GM19324 (cell line): ENCODE data around the gene ZNF580.

Experiments used
- ATAC-seq: cut with Tn5 transposase; IDR thresholded peaks from one replicate; pipeline ENCODE4 v1.9.1; 2021; ENCODE audit warnings: mild to moderate bottlenecking, moderate library complexity; ENCODE audit not compliant: unreplicated experiment, low FRiP score

ZNF580 gene

GRCh38 chr19:55674841-55675660 lies 34.2 kb downstream of the ZNF580 start, which contains the start of gene EPN1:
EPN1 (plus strand) TSS chr19:55675226; CDS start chr19:55678628, 3,402 bp downstream.
- peak; percentile 75 for ATAC-seq

DNA sequence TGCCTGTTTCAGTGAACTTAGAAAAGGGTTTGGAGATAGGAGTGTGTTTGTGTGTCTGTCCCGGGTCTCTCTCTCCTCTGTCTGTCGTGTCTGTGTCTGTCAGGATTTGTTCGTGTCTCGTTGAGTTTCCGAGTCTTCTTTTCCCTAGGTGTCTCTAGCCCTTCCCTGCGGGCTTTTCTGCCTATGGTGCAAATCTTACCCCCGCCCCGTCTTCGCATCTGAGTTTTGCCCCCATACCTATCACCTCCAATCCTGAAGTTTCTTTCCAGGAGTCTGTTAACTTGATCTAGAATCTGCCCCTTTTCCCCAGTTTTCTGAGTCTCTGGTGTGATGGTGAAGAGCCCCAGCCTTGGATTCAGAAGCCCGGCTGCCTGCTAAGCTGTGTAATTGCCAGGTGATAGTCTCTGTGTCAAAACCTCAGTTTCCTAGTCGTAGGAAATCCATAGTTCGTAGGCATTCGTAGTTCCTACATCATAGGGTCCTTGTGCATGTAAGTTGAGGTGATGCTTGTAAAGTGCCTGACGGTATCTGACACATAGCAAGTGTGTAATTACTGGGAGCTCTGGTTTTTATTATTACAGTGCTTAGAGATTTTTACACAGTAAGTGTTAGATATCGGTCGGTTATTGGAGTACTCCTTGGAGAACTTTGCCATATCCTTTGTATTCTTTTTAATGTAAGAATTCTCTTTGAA lies 35.0 kb downstream of the ZNF580 start:
- ATAC-seq, result no peak

GRCh38 chr19:55676383-55676782 lies 35.6 kb downstream of the ZNF580 start:
- ATAC-seq, result no peak

GRCh38 chr19:55676889-55677505 lies 36.2 kb downstream of the ZNF580 start:
- ATAC-seq, result no peak

- no peak for ATAC-seq
Measured at GRCh38 chr19:55677572-55678028, 36.8 kb downstream of the ZNF580 start.

DNA sequence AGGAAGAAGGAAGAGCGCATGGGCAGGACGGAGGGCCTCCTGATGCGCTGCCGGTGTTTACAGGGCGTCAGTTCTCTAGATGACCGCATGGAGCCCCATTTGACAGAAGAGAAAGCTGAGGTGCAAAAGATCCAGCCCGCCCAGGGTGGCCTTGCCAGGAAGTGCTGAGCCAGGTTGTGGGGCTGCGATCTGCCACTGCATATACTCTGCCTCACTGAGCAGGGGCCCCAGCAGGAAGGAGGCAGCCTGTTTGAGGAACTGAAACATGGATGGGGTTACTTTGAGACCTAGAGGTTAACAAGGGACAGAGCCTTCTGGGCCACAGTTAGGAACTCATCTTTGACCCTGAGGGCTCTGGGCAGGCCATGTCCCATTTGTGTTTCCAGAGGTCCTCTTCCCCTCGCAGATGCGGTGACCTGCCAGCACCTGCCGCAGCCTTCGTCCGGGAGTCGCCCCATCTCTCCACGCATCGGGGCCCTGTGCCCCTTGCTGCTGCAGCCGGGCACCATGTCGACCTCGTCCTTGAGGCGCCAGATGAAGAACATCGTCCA lies 37.4 kb downstream of the ZNF580 start:
- ATAC-seq, result peak; percentile 66

GRCh38 chr19:55679343-55680257 lies 38.8 kb downstream of the ZNF580 start:
- ATAC-seq, result no peak

GRCh38 chr19:55680339-55681130 lies 39.7 kb downstream of the ZNF580 start:
- no peak for ATAC-seq

GRCh38 chr19:55681131-55682092 lies 40.6 kb downstream of the ZNF580 start:
- no peak for ATAC-seq

- no peak for ATAC-seq
Measured at GRCh38 chr19:55683449-55684261, 42.9 kb downstream of the ZNF580 start.

GRCh38 chr19:55684946-55685681 lies 44.3 kb downstream of the ZNF580 start:
- no peak for ATAC-seq

DNA sequence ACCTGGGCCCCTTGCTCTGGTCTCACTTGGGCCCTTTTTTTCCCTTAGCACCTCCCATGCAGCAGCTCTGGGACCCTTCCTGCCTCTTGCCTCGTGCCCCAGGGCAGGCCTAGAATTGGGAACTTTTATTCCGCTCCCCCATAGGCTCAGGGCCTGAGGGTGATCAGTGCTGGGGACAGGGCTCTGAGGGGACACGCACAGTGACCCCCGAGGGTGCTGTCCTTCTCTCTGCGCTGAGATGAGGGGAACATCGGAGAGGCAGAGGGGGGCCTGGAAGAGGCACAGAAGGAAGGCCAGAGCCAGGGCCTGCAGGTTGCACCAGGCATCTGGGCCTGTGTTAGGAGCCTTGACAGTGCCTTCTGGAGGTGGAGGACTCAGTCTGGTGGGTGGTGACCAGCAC lies 45.0 kb downstream of the ZNF580 start:
- ATAC-seq, result no peak

DNA sequence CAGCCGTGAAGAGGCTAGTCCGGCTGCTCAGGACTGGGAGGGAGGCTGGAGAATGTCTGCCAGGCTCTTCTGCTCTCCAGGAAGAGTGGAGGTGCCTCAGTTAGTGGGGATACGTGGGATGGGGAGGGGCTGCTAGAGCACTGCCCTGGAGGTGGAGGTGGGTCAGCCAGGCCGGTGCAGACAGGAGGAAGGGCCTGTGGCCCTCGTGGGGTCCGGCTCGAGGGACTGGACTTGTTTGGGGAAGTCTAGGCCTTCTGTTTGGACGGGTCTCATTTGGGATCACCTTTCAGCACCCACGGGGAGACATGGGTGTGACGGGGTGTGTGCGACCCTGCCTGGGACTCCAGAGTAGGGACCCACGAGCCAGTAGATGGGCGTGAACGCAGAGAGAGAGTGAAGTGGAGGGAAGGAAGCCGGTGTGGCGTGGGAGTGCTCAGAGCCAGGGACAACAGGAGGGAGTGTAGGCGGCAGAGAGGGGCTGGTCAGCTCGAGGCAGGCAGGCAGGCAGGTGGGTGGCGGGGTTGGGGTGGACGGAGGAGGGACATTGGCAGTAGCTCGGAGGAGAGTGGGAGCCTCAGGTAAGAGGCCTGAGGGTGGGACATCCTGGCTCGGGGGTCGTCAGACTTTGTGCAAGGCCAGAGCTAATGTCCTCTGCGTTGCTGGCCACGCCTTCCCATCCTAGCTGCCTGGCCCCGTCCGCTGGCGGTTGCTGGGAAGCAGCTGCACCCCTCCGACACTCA lies 45.7 kb downstream of the ZNF580 start:
- ATAC-seq, result no peak

DNA sequence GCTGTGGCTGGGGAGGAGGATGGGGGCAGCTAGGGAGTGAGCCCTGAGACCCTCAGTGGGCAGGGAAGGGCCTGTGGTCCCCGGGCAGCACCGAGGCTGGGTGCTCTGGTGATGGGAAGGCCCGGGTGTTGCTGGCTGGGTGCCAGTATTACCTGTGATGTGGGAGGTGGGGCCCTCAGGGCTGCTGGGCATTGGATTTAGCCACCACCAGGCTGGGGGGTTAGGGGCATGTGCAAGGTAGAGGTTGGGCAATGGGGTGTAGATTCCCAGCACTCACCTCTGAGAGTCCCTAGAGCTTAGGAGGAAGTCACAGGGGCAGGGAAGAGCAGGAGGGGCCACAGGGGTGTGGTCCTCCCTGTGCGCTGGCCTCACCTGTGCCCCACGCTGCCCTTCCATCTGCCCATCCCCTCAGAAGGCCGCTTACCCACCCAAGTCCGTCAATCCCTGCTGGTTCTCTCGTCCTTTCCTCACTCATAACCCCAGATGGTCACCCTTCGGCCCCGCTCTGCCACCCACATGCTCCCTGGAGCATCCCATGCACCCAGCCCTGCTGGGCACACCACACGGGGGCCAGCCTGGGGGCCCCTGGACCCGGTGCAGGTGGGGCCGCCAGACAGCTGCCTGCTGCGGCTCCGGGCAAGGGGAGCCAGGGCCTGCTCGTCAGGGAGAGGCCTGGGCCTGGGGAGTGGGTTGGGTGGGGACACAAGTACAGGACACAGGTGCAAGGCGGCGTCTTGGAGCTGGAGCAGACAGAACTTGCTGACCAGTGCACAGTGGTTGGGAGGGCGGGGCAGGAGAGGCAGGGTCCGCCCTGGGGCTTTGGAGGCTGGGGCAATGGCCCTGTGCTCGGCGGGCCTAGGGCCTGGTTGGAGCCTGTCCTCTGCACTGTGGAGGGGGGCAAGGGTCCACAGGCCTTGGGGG lies 46.7 kb downstream of the ZNF580 start:
- ATAC-seq, result no peak
